GM19395 (cell line): ENCODE data around the gene ATP13A5.

Experiments used
- ATAC-seq: cut with Tn5 transposase; IDR thresholded peaks from one replicate; pipeline ENCODE4 v1.9.1; 2021; ENCODE audit warnings: mild to moderate bottlenecking, moderate library complexity; ENCODE audit not compliant: unreplicated experiment

ATP13A5 gene

GRCh38 chr3:193347521-193348501 is 30.7 kb downstream of the ATP13A5 start:
- no peak for ATAC-seq

- no peak for ATAC-seq
These were observed 32.3 kb downstream of the ATP13A5 start for GRCh38 chr3:193346259-193346658.

GRCh38 chr3:193345431-193345830 is 33.1 kb downstream of the ATP13A5 start:
- no peak for ATAC-seq

GRCh38 chr3:193344486-193344885 is 34.1 kb downstream of the ATP13A5 start:
- ATAC-seq, result no peak

- ATAC-seq, result no peak
These were observed 34.8 kb downstream of the ATP13A5 start for GRCh38 chr3:193343726-193344222.

GRCh38 chr3:193342551-193342950 is 36.0 kb downstream of the ATP13A5 start:
- no peak for ATAC-seq

GRCh38 chr3:193335031-193335430 is 43.5 kb downstream of the ATP13A5 start:
- no peak for ATAC-seq

GRCh38 chr3:193333229-193333628 is 45.3 kb downstream of the ATP13A5 start:
- no peak for ATAC-seq

GRCh38 chr3:193330555-193331204 is 47.9 kb downstream of the ATP13A5 start:
- no peak for ATAC-seq

- ATAC-seq, result no peak
These were observed 60.8 kb downstream of the ATP13A5 start for GRCh38 chr3:193317682-193318300.

GRCh38 chr3:193314161-193314560 is 64.4 kb downstream of the ATP13A5 start:
- ATAC-seq, result no peak

GRCh38 chr3:193313061-193313958 is 65.2 kb downstream of the ATP13A5 start:
- ATAC-seq, result no peak

- no peak for ATAC-seq
These were observed 67.4 kb downstream of the ATP13A5 start for GRCh38 chr3:193310914-193311723.

- no peak for ATAC-seq
These were observed 73.2 kb downstream of the ATP13A5 start for GRCh38 chr3:193305356-193305755.

- ATAC-seq, result no peak
These were observed 77.1 kb downstream of the ATP13A5 start for GRCh38 chr3:193301433-193301832.

GRCh38 chr3:193297421-193297820 is 81.1 kb downstream of the ATP13A5 start:
- ATAC-seq, result no peak

- no peak for ATAC-seq
These were observed 82.6 kb downstream of the ATP13A5 start for GRCh38 chr3:193295985-193296384.

GRCh38 chr3:193292386-193292785 is 86.2 kb downstream of the ATP13A5 start:
- no peak for ATAC-seq

GRCh38 chr3:193271101-193271840 is 107.3 kb downstream of the ATP13A5 start:
- ATAC-seq, result no peak
